ENCODE measurements around the gene RASAL1.

The RASAL1 gene

DNA sequence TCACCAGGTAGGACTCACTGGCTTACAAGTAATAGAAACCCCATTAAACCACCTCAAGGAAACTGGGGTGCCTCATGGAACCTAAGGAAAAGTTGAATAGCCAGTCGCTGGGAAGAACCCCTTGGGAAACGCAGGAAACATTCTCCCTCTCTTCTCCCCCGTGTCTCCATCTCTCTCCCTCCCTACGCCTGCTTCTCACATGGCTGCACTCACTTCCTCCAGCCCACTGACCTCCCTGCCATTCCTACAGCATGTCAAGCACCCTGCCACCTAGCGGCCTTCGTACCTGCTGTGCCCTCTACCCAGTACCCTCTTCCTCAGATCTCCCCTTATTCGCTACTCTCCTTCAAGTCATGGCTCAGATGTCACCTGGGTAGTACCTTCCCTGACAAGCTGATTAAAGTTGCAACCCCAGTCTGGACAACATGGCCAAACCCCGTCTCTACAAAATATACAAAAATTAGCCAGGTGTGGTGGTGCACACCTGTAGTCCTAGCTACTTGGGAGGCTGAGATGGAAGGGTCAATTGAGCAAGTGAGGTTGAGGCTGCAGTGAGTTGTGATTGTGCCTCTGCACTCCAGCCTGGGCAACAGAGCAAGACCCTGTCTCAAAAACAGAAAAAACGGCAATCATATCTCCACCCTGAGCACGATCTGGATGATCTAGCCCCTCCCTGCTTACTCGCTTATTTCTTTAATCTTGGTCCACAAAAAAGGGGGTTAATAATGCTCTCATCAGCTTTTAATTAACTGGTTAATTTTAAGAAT, 85.4 kb downstream of the RASAL1 start:
- Histone ChIP-seq H3K36me3 (ENCODE audit: control insufficient read depth, insufficient read depth, low read length) (no peaks in the 10 kb centered on the region), H3K27ac (ENCODE audit: low read depth, low read length) (no peak overlapping the region), H3K4me1 (ENCODE audit: control insufficient read depth, insufficient read depth, low read length) (no peaks in the 10 kb centered on the region), H3K4me3 (ENCODE audit: low read depth, low read length) (no peak overlapping the region), H3K27me3 (ENCODE audit: control insufficient read depth, insufficient read depth, low read length) (peaks cover 47% of the 10 kb centered on the region), H3K9ac (ENCODE audit: low read length) (no peak overlapping the region), H3K9me3 (ENCODE audit: control insufficient read depth, insufficient read depth, low read depth, low read length) (no peaks in the 10 kb centered on the region)

All from HUES6 (cell line).